Peyer's patch (tissue), 4 donors: ENCODE results near the gene VAMP2.

Source experiments
- CTCF ChIP-seq, 6 experiments: fragments of 450-650 bp in 4 of 6; fragments of 200-600 bp in 2 of 6; sonication (generic) in 1 of 6; IDR thresholded peaks; one replicate each; pipeline ENCODE4 v1.5.1; 2017 to 2019; ENCODE audit warnings: antibody characterized with exemption in 6 of 6, mild to moderate bottlenecking in 3 of 6, moderate library complexity in 1 of 6
- POLR2A ChIP-seq, 2 donors: fragments of 450-650 bp; IDR thresholded peaks; one replicate each; pipeline ENCODE4 v1.5.1; 2017; ENCODE audit warnings: antibody characterized with exemption in 2 of 2, mild to moderate bottlenecking in 2 of 2, moderate library complexity in 2 of 2

DNA sequence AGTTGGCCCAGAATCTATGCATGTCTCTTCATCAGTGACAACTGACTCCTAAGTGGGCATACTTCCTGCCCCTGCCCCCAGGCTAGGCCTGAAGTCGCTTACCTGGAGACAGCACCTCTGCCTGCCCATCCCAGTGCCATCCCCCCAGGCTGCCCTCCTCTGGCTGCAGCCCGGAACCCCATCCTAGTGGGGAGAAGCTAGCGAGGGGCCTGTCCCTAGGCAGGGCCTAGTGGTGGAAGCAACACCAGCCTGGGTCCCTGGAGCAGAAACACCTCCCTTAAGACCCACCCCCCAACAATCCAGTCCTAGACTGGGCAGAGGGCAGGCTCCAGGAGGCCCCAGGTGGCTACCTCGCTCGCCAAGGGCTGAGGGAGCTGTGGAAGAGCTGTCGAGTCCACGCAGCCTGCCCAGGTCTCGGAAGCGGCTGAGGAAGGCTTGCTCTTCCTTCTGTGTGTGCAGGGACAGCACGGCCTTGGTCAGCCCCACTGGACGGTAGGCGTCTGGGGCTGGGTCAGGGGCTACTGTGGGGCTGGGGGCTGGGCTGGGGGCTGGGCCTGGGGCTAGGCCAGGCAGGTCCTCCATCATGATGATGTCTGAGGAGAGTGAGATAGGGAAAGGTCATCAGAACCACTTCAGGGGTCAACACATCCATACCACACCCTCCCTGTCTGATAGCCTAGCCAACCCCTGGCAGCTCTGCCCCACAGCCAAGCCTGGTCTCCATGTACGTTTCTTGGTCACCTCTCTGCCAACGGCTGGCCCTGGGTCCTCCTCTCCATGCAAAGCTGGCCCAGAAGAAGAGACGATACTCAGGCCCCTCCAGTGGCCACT is 18.1 kb downstream of the VAMP2 start:
- no peak for TF ChIP-seq CTCF (IDR thresholded peaks at IDR 0.05)
- no peak for TF ChIP-seq POLR2A (IDR thresholded peaks at IDR 0.05)
